Medulla oblongata (tissue), 1 donor: ENCODE results near the gene CHRFAM7A.
"Not testable (repeated sequence)": the region's sequence is repeated elsewhere in the genome, so short reads cannot be mapped to it uniquely, and the experiment has no call there.

Experiments
- DNase-seq: peaks from one replicate; pipeline ENCODE4 v3.0.0-alpha.2; 2015; ENCODE audit errors: extremely low spot score

CHRFAM7A gene

GRCh38 chr15:30392766-30393663 lies at the start of gene CHRFAM7A:
TSS of gene CHRFAM7A (minus strand) at chr15:30393540. CDS start at chr15:30383351, 10,189 bp downstream.
- DNase-seq, result not testable (repeated sequence)

- not testable (repeated sequence) for DNase-seq
Observed at GRCh38 chr15:30438348-30438747, 45.0 kb upstream of the CHRFAM7A start.

GRCh38 chr15:30435878-30436277 lies 42.5 kb upstream of the CHRFAM7A start:
- not testable (repeated sequence) for DNase-seq

DNA sequence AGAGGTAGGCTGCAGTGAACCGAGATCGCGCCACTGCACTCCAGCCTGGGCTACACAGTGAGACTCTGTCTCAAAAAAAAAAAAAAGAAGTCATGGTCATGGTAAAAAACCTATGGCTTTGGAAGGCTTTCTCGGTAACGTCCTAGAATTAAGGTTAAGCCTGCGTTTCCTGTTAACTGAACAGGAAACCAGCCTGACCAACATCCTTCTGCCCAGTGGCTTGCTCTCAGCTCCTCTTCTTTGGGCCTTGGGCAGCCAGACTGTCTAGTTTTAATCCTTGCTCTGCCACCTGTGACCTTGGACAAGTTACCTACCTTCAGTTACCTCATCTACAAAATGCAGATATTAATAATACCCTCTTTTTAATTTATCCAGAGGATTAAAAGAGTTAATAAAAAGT lies 27.4 kb upstream of the CHRFAM7A start:
- not testable (repeated sequence) for DNase-seq

DNA sequence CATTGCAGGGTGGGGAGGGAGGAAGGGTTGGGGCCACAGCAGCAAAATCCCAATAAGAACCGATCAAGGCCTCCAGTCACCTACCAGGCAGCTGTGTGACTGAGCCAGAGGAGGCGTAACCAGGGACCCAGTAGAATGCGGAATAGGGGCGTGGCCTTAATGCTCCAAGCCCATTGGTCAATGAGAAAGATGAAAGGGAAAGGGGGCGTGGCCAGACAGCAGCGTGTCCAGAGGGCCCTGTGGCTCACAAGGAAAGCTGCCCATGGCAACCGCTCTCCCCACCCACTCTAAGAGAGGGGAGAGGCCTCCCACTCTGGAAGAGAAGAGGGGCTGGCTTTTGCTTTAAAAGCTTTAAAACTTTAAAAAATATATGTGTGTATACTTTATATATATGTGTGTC lies 20.8 kb upstream of the CHRFAM7A start, which contains the start of gene GOLGA8R:
TSS of gene GOLGA8R (minus strand) at position 101 of the 400 bp plus-strand sequence. CDS start at position 3, 98 bp downstream.
- not testable (repeated sequence) for DNase-seq

DNA sequence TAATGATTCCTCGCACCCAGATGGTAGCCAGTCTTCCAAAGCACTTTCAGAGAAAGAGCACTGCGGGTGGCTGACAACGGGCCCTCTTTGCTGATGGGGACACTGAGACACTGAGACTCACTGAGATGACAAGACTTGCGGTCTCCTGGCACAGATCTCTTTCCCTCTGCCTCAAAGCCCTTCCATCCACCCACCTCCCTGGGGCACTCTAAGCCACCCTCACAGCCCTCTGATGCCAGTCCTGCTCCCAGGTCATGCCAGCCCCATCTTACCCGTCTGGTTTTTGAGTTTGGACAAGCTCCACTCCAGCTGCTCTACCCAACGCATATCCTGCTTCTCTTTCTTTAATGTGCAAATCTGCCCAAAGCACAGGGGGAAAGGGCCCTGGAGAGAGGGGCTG lies 14.3 kb upstream of the CHRFAM7A start:
- peak; percentile 1 for DNase-seq

DNA sequence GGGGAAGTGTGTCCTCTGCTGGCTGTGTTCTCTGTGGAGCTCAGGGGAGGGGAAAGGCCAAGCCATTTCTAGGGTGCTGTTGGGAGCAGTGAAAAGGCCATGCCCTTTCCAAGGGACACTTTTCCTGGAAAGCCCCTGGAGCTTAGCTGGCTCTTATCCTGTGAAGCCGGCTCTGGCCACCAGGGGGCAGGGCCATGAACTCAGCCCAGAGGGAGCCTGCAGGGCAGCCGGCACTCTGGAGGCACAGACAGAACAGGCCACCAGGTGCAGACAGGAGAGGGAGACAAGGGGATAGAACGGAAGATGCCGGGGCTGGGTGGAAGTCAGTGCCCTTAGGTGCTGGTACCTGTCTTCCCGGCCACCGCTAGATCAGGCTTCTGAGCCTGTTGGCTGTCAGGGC lies 5.6 kb upstream of the CHRFAM7A start:
- DNase-seq, result not testable (repeated sequence)

DNA sequence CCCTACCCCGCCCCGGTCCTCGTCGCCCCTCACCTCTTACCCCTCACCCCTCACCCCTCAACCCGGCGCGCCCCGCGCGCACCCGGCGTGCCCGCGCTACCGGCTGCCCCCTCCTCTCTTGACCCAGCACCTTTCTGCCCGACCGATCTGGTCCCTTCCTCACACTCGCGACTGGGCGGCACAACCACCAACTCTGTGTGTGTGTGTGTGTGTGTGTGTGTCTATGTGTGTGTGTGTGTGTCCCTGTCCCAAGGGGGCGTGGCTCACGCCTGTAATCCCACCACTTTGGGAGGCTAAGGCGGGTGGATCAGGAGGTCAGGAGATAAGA lies 288 bp upstream of the CHRFAM7A start:
- DNase-seq, result not testable (repeated sequence)

DNA sequence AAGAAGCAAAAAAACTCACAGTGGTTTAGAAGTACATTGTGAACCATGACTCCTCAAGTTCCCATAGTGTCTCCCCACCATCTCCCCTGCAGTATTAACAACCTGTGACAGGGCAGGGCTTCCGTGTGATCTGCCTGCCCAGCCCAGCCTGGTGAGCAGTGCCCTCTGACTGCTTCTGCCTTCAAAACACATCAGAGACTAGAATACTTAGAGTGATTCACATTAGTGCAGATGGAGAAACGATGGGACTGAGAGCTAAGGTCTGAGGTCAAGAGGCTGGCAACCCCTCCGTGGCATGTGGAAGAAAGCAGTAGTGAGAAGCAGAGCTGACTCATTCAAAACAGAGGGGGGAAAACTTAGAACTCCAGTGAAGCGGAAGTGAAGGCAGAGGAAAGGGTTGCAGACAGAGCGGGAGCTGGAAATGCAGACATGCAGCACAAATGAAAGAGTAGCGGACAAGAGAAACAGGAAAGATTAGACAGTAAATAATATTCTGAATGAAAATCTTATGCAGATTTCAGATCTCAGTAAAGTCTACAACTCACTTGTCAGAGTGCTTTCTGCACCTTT lies 6.9 kb downstream of the CHRFAM7A start:
- DNase-seq, result not testable (repeated sequence)

GRCh38 chr15:30377082-30377413 lies 16.3 kb downstream of the CHRFAM7A start:
- not testable (repeated sequence) for DNase-seq

DNA sequence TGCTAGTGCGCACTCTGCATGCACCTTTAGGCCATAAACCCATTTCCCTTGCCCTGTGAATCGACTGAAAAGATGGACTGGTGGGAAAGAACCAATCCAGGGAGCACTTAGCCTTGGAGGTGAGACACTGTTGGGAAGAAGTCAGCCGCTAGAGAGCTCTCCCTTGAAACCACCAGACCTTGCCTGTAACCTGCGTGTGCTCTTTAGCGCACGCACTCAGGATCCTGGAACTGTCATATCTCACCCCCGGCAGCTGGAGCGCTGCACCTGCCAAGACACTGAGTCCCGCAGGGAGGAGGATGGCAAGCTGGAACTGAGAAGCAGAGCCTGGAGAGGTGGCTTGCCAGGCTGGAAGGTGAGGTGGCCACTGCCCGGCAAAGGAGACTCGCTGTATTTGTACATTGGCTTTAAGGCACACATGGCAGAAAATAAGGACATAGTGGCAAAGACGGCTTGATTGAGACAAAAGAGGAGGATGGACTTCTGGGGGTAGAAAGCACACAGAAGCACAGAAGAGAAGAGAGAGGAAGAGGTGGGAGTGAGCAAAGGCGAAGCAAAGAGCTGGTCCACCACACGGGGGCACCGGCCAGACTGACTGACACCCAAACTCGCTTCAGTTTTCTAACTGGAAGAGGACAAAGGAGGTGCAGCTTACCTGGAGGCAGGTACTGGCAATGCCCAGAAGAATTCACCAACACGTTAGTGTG lies 16.8 kb downstream of the CHRFAM7A start:
- DNase-seq, result not testable (repeated sequence)

GRCh38 chr15:30375872-30376271 lies 17.5 kb downstream of the CHRFAM7A start:
- DNase-seq, result peak; percentile 0

DNA sequence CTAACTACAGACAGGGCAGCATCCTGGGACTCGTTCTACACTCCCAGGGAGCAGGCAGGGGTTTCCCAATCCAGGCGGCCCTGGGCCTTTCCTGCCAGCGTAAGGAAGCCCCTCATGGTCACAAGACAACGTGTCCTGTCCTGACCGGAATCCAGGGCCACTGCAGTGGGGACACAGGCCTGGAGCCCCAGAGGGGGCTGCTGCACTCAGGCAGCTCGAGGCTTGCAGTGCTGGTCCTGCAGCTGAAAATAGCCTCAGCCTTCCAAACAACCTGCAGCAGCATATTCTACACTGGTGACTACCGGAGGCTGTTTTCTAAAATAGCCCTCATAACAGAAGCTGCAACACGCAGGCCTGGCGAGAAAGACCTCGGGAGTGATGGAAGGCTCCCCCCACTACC lies 18.5 kb downstream of the CHRFAM7A start:
- DNase-seq, result not testable (repeated sequence)

DNA sequence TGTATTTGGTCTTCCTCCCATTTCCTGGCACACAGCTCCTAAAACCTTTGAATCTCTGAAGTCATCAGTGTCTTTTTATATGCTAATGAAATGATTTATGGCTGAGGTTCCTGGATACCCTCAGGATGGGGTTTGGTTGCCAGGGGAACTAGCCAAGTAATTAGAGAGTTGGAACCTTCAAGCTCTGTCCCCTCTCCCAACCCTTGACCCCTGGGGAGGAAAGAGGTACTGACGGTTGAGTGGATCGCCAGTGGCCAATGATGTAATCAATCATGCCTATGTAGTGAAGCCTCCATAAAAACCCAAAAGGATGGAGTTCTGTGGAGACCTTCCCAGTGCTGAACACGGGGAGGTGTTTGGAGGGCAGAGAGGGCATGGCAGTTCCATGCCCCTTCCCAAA lies 25.1 kb downstream of the CHRFAM7A start:
- DNase-seq, result not testable (repeated sequence)

GRCh38 chr15:30367246-30367645 lies 26.1 kb downstream of the CHRFAM7A start:
- DNase-seq, result peak; percentile 0

DNA sequence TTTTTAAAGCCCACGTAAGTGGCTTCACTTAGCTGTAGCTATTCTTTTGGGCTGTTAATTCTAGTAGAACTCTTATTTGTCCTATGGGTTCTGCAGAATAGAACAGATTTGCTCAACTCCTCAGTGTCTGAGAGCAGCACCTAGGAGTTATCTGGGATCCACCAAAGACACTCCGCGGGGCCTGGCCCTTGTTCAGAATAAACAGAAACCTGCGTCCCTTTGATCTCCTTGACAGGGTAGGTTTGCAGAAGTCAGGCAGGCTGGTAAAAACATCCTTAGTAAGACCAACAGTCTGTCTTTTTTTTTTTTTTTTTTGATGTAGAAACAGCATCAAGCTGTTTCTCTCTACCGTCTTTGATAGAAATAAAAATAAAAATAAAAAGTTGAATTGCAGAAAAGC lies 31.9 kb downstream of the CHRFAM7A start:
- not testable (repeated sequence) for DNase-seq

DNA sequence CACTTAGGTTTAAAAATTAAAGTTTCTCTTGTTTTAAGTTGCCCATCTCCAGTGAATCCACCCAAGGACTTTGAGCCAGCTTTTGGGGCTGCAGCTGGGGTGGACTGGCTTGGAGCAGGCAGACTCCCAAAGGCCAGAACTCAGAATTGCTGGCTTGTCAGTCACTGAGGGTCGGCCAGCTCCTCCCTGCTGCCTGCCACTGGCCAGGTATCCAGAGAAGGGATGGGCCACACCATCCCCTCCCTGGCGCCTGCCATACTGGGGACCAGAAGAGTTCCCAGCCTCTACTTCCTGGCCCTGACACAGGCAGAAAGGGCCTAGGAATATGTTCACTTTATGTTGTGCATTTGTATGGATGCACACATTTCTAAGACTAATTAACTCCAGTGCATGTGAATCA lies 32.4 kb downstream of the CHRFAM7A start:
- not testable (repeated sequence) for DNase-seq

- not testable (repeated sequence) for DNase-seq
Observed at GRCh38 chr15:30355043-30355442, 38.3 kb downstream of the CHRFAM7A start.

- not testable (repeated sequence) for DNase-seq
Observed at GRCh38 chr15:30349803-30350202, 43.5 kb downstream of the CHRFAM7A start.

- not testable (repeated sequence) for DNase-seq
Observed at GRCh38 chr15:30336584-30336983, 56.8 kb downstream of the CHRFAM7A start.

DNA sequence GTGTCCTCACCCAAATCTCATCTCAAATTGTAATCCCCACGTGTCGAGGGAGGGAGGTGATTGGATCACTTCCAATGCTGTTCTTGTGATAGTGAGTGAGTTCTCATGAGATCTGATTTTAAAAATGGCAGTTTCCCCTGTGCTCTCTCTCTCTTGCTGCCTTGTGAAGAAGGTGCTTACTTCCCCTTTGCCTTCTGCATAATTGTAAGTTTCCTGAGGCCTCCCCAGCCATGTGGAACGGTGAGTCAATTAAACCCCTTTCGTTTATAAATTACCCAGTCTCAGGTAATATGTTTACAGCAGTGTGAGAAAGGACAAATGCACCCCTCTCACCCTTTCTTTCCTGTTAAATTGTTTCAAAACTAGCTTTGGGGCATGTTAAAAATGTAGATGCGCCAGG lies 59.2 kb downstream of the CHRFAM7A start:
- not testable (repeated sequence) for DNase-seq

DNA sequence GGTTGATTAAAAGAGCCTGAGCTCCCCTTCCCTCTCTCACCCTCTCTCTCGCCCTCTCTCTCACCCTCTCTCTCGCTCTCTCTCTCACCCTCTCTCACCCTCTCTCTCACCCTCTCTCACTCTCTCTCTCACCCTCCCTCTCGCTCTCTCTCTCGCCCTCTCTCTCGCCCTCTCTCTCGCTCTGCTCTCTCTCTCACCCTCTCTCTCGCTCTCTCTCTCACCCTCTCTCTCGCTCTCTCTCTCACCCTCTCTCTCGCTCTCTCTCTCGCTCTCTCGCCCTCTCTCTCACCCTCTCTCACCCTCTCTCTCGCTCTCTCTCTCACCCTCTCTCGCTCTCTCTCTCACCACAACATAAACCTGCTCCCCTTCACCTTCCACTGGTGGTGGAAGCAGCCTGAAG lies 67.2 kb downstream of the CHRFAM7A start:
- peak; percentile 1 for DNase-seq
